ENCODE measurements around the gene INSL4. TPM values are rescaled to one million over a fixed set of nuclear protein-coding genes. Genes with fewer than 3 reads are reported as not detected.

The INSL4 gene
- total RNA-seq, 1 donor from 2014 or later: not detected

DNA sequence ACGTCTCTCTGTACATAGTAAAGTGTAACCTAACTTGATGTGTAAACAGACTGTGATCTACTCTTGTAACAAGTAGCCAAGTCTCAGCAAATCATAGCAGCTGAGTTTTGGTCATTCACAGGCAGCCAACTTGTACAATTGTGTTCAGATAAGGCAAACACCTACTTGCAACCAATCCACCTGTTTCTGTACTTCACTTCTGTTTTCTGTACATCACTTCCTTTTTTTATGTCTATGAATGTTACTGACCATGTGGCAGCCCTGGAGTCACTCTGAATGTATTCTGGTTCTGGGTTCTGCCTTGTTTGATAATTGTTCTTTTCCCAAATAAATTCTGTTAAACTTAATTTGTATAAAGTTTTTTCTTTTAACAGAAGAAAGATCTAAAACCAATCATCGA is 47.3 kb downstream of the INSL4 start:
- no peak for TF ChIP-seq CTCF (IDR thresholded peaks at IDR 0.05)
- Histone ChIP-seq H3K9me3 (no peaks in the 10 kb centered on the region), H3K4me3 (no peak overlapping the region), H3K36me3 (no peaks in the 10 kb centered on the region), H3K27me3 (ENCODE audit: low read depth) (no peaks in the 10 kb centered on the region), H3K4me1 (no peaks in the 10 kb centered on the region), H3K27ac (no peak overlapping the region)
- intact Hi-C loops (cut with DNase I): no loop called here
- ATAC-seq (no peak), DNase-seq (no peak)

Other genes starting within 250 kb of the INSL4 start
- 32.8 TPM for gene JAK2, start 246.1 kb upstream of the INSL4 start, total RNA-seq
- gene INSL6, start 45.8 kb upstream of the INSL4 start, total RNA-seq: not detected
- 1.3 TPM for gene RLN2, start 73.3 kb downstream of the INSL4 start, total RNA-seq
- gene RLN1, start 108.5 kb downstream of the INSL4 start, total RNA-seq: not detected
- gene PLGRKT, start 206.5 kb downstream of the INSL4 start, total RNA-seq: 15.9 TPM
- gene CD274, start 219.1 kb downstream of the INSL4 start, total RNA-seq: 16.5 TPM